ENCODE measurements around the gene GDAP1L1.

DNA sequence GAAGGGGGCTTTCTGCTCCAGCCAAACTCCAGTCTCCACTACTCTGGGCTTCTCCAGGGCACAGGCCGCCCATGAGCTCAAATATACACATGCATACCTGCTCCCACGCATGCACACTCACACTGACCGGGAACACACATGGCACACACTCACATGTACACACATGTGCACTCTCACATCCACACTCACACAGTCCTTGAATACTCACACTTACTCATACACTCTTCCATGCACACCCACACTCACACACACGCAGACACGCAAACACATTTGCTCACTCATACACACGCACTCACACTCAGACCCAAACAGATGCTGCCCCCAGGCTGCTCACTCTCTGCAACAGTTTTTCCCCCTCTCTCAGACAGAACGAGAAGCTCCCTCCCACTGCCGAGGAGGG is 7.0 kb downstream of the GDAP1L1 start:
- TF ChIP-seq, protein P1, sequence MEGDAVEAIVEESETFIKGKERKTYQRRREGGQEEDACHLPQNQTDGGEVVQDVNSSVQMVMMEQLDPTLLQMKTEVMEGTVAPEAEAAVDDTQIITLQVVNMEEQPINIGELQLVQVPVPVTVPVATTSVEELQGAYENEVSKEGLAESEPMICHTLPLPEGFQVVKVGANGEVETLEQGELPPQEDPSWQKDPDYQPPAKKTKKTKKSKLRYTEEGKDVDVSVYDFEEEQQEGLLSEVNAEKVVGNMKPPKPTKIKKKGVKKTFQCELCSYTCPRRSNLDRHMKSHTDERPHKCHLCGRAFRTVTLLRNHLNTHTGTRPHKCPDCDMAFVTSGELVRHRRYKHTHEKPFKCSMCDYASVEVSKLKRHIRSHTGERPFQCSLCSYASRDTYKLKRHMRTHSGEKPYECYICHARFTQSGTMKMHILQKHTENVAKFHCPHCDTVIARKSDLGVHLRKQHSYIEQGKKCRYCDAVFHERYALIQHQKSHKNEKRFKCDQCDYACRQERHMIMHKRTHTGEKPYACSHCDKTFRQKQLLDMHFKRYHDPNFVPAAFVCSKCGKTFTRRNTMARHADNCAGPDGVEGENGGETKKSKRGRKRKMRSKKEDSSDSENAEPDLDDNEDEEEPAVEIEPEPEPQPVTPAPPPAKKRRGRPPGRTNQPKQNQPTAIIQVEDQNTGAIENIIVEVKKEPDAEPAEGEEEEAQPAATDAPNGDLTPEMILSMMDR (IDR thresholded peaks at IDR 0.05; ENCODE audit: borderline replicate concordance, extremely low read depth, low read length, poor library complexity, severe bottlenecking), result no peak
- TF ChIP-seq EZH2 (IDR thresholded peaks at IDR 0.05; ENCODE audit: borderline replicate concordance, low read depth, low read length, severe bottlenecking), result no peak
